Coronary artery (tissue), 2 donors: ENCODE results near the gene SPAG17.

ENCODE experiments used
- DNase-seq: peaks from one replicate; pipeline ENCODE4 v3.0.0-alpha.2; 2017; ENCODE audit warnings: low spot score
- H3K27ac ChIP-seq, 2 donors: fragments of 200-600 bp; sonication (generic); one replicate each; pipeline ENCODE4 v1.5.1; 2016 to 2019
- H3K4me3 ChIP-seq: fragments of 200-600 bp; sonication (generic); 2 replicates; pipeline ENCODE4 v1.5.1; 2016; ENCODE audit warnings: mild to moderate bottlenecking, moderate library complexity
- CTCF ChIP-seq: fragments of 200-600 bp; sonication (generic); IDR thresholded peaks from one replicate; pipeline ENCODE4 v1.5.1; 2019; ENCODE audit warnings: antibody characterized with exemption

The SPAG17 gene

GRCh38 chr1:118101999-118102398 is 83.0 kb downstream of the SPAG17 start:
- DNase-seq = no peak
- Histone ChIP-seq H3K27ac (no peak overlapping the region), H3K4me3 (no peak overlapping the region)
- TF ChIP-seq CTCF = no peak

GRCh38 chr1:118101515-118101844 is 83.5 kb downstream of the SPAG17 start:
- DNase-seq = no peak
- H3K4me3 ChIP-seq = no peak overlapping the region
- no peak overlapping the region for H3K27ac ChIP-seq
- no peak for TF ChIP-seq CTCF

GRCh38 chr1:118100686-118101514 is 84.1 kb downstream of the SPAG17 start:
- no peak for TF ChIP-seq CTCF
- Histone ChIP-seq H3K27ac (no peak overlapping the region), H3K4me3 (no peak overlapping the region)
- no peak for DNase-seq

GRCh38 chr1:118099686-118100085 is 85.3 kb downstream of the SPAG17 start:
- no peak for DNase-seq
- no peak overlapping the region for H3K27ac ChIP-seq
- TF ChIP-seq CTCF = no peak
- H3K4me3 ChIP-seq = no peak overlapping the region

GRCh38 chr1:118097622-118098348 is 87.2 kb downstream of the SPAG17 start:
- DNase-seq = no peak
- Histone ChIP-seq H3K27ac (no peak overlapping the region), H3K4me3 (no peak overlapping the region)
- no peak for TF ChIP-seq CTCF

GRCh38 chr1:118093017-118093416 is 92.0 kb downstream of the SPAG17 start:
- Histone ChIP-seq H3K27ac (no peak overlapping the region), H3K4me3 (no peak overlapping the region)
- DNase-seq = no peak
- TF ChIP-seq CTCF = no peak

- H3K4me3 ChIP-seq = no peak overlapping the region
- no peak for TF ChIP-seq CTCF
- DNase-seq = no peak
Observed at GRCh38 chr1:118090130-118090529, 94.9 kb downstream of the SPAG17 start.

More at GRCh38 chr1:118090130-118090529, 94.9 kb downstream of the SPAG17 start:
- H3K27ac ChIP-seq = no peak overlapping the region
